ENCODE data around the gene C1orf167.

Gene C1orf167

GRCh38 chr1:11746795-11747487 lies 15.1 kb upstream of the C1orf167 start:
- ATAC-seq, result no peak

GRCh38 chr1:11748294-11749202 lies 13.4 kb upstream of the C1orf167 start:
- ATAC-seq, result no peak
- no peak for TF ChIP-seq ZNF565 (CRISPR knock-in tag; conservative IDR thresholded peaks at IDR 0.05; ENCODE audit: low read depth)
- no peak for TF ChIP-seq CSRNP3 (CRISPR knock-in tag; IDR thresholded peaks at IDR 0.05)
- no peak for TF ChIP-seq ZFP30 (CRISPR knock-in tag; IDR thresholded peaks at IDR 0.05)
- TF ChIP-seq PPARA (CRISPR knock-in tag; IDR thresholded peaks at IDR 0.05; ENCODE audit: borderline replicate concordance), result no peak
- TF ChIP-seq POU6F1 (CRISPR knock-in tag; IDR thresholded peaks at IDR 0.05; ENCODE audit: borderline replicate concordance, low read depth), result no peak
- TF ChIP-seq TSHZ2 (CRISPR knock-in tag; IDR thresholded peaks at IDR 0.05), result no peak
- TF ChIP-seq ZNF70 (CRISPR knock-in tag; IDR thresholded peaks at IDR 0.05), result no peak
- no peak for TF ChIP-seq ZC3H10 (CRISPR knock-in tag; IDR thresholded peaks at IDR 0.05)
- no peak for TF ChIP-seq ISL1 (CRISPR knock-in tag; IDR thresholded peaks at IDR 0.05)
- no peak for TF ChIP-seq OSR1 (CRISPR knock-in tag; IDR thresholded peaks at IDR 0.05)
- no peak for TF ChIP-seq PATZ1 (CRISPR knock-in tag; IDR thresholded peaks at IDR 0.05; ENCODE audit: borderline replicate concordance)
- no peak for TF ChIP-seq TOX (CRISPR knock-in tag; IDR thresholded peaks at IDR 0.05; ENCODE audit: borderline replicate concordance)
- no peak for TF ChIP-seq CREB5 (CRISPR knock-in tag; IDR thresholded peaks at IDR 0.05; ENCODE audit: low read depth)

More at GRCh38 chr1:11746795-11747487, 15.1 kb upstream of the C1orf167 start:
- TF ChIP-seq BACH2 (CRISPR knock-in tag; IDR thresholded peaks at IDR 0.05; ENCODE audit: borderline replicate concordance) (no peak), GLIS3 (CRISPR knock-in tag; IDR thresholded peaks at IDR 0.05) (no peak), ZNF8 (CRISPR knock-in tag; IDR thresholded peaks at IDR 0.05) (no peak), ZFP3 (CRISPR knock-in tag; IDR thresholded peaks at IDR 0.05) (no peak), PATZ1 (CRISPR knock-in tag; IDR thresholded peaks at IDR 0.05; ENCODE audit: borderline replicate concordance) (no peak), ZFP30 (CRISPR knock-in tag; IDR thresholded peaks at IDR 0.05) (no peak), ZC3H10 (CRISPR knock-in tag; IDR thresholded peaks at IDR 0.05) (no peak), CSDC2 (CRISPR knock-in tag; IDR thresholded peaks at IDR 0.05) (no peak), PPARA (CRISPR knock-in tag; IDR thresholded peaks at IDR 0.05; ENCODE audit: borderline replicate concordance) (no peak), RARB (CRISPR knock-in tag; IDR thresholded peaks at IDR 0.05) (no peak), TSHZ2 (CRISPR knock-in tag; IDR thresholded peaks at IDR 0.05) (no peak)

Data from SK-N-SH treated with all-trans-retinoic acid at 6 μM for 48 hours (cell line).